Neuronal stem cell (in vitro differentiated cells): Measurements from ENCODE around the gene DVL3.

Experiments used
- DNase-seq: peaks from one replicate; pipeline ENCODE4 v3.0.0-alpha.2; 2013; ENCODE audit warnings: low spot score
- H2AFZ ChIP-seq: one replicate; pipeline ENCODE4 v1.6.1; 2013; ENCODE audit warnings: mild to moderate bottlenecking, low read length, inconsistent platforms
- H2AK5ac ChIP-seq: 2 replicates; pipeline ENCODE4 v1.6.1; 2013; ENCODE audit warnings: low read depth, mild to moderate bottlenecking, inconsistent platforms, low read length, moderate library complexity, mixed read lengths
- H2BK120ac ChIP-seq: 2 replicates; pipeline ENCODE4 v1.6.1; 2013; ENCODE audit warnings: low read depth, mild to moderate bottlenecking, inconsistent platforms, low read length, moderate library complexity, mixed read lengths
- H2BK12ac ChIP-seq: one replicate; pipeline ENCODE4 v1.6.1; 2013; ENCODE audit warnings: low read length, inconsistent platforms
- H2BK15ac ChIP-seq: 2 replicates; pipeline ENCODE4 v1.6.1; 2013; ENCODE audit warnings: mild to moderate bottlenecking, low read length, inconsistent platforms, mixed read lengths
- H2BK5ac ChIP-seq: one replicate; pipeline ENCODE4 v1.6.1; 2013; ENCODE audit warnings: inconsistent platforms, mild to moderate bottlenecking, low read length, moderate library complexity
- H3K14ac ChIP-seq: one replicate; pipeline ENCODE4 v1.6.1; 2013; ENCODE audit warnings: low read length, inconsistent platforms
- H3K18ac ChIP-seq: 2 replicates; pipeline ENCODE4 v1.6.1; 2013; ENCODE audit warnings: low read length, inconsistent platforms
- H3K23ac ChIP-seq: 2 replicates; pipeline ENCODE4 v1.6.1; 2013; ENCODE audit warnings: low read depth, mild to moderate bottlenecking, mixed read lengths, low read length, inconsistent platforms; ENCODE audit not compliant: poor library complexity
- H3K27ac ChIP-seq: replicated peaks from 3 replicates; pipeline ENCODE4 v1.5.1; 2013; ENCODE audit warnings: low read length, inconsistent platforms
- H3K27me3 ChIP-seq, 3 experiments: 2 replicates each; pipeline ENCODE4 v1.6.1; 2013; ENCODE audit warnings: low read length in 3 of 3, mild to moderate bottlenecking in 2 of 3, inconsistent platforms in 1 of 3, low read depth in 1 of 3, mixed read lengths in 1 of 3, moderate library complexity in 1 of 3; ENCODE audit not compliant: control insufficient read depth in 3 of 3, insufficient read depth in 3 of 3
- H3K36me3 ChIP-seq, 2 donors: replicated peaks in 1 of 2; 2 replicates each; pipeline ENCODE4 v1.6.1; 2013; ENCODE audit warnings: low read length in 2 of 2; ENCODE audit not compliant: control insufficient read depth in 2 of 2, insufficient read depth in 2 of 2
- H3K4ac ChIP-seq: 2 replicates; pipeline ENCODE4 v1.6.1; 2013; ENCODE audit warnings: inconsistent platforms, mild to moderate bottlenecking, low read length, moderate library complexity
- H3K4me1 ChIP-seq, 2 donors: 1 replicate in 1 of 2; 2 replicates in 1 of 2; pipeline ENCODE4 v1.6.1; 2013; ENCODE audit warnings: low read length in 2 of 2, low read depth in 1 of 2; ENCODE audit not compliant: control insufficient read depth in 2 of 2, insufficient read depth in 1 of 2
- H3K4me2 ChIP-seq: one replicate; pipeline ENCODE4 v1.6.1; 2013; ENCODE audit warnings: mild to moderate bottlenecking, low read length, inconsistent platforms; ENCODE audit not compliant: insufficient read depth, poor library complexity, severe bottlenecking
- H3K4me3 ChIP-seq, 2 donors: 2 replicates each; pipeline ENCODE4 v1.5.1; 2013; ENCODE audit warnings: low read length in 2 of 2, mild to moderate bottlenecking in 2 of 2, inconsistent platforms in 1 of 2, moderate library complexity in 1 of 2
- H3K79me1 ChIP-seq: one replicate; pipeline ENCODE4 v1.6.1; 2013; ENCODE audit warnings: low read depth, mild to moderate bottlenecking, inconsistent platforms, low read length, moderate library complexity
- H3K9ac ChIP-seq: one replicate; pipeline ENCODE4 v1.6.1; 2013; ENCODE audit warnings: mild to moderate bottlenecking, low read depth, low read length, inconsistent platforms; ENCODE audit not compliant: poor library complexity
- H3K9me3 ChIP-seq, 2 donors: replicated peaks in 1 of 2; 2 replicates each; pipeline versions ENCODE3 to v1.6.1; 2013; ENCODE audit warnings: low read length in 2 of 2, mild to moderate bottlenecking in 2 of 2, inconsistent platforms in 1 of 2, low read depth in 1 of 2, mixed read lengths in 1 of 2, moderate library complexity in 1 of 2; ENCODE audit not compliant: control insufficient read depth in 2 of 2, insufficient read depth in 1 of 2
- H4K8ac ChIP-seq: one replicate; pipeline ENCODE4 v1.6.1; 2013; ENCODE audit warnings: low read depth, mild to moderate bottlenecking, inconsistent platforms, low read length, moderate library complexity
- H4K91ac ChIP-seq: one replicate; pipeline ENCODE4 v1.6.1; 2013; ENCODE audit warnings: low read length, low read depth, mild to moderate bottlenecking, inconsistent platforms; ENCODE audit not compliant: poor library complexity
- whole genome bisulfite sequencing, 2 donors: extraction: QIAGEN DNeasy Blood & Tissue Kit; methylation state at CpG; one replicate each; pipeline ENCODE4 v1.1.7; 2013; ENCODE audit warnings: missing lambda C conversion rate in 2 of 2, mixed read lengths in 1 of 2; ENCODE audit not compliant: insufficient read length in 2 of 2, insufficient replicate concordance in 1 of 2; ENCODE audit errors: extremely low coverage in 2 of 2; 5-methylcytosine and 5-hydroxymethylcytosine counted together

Gene DVL3

DNA sequence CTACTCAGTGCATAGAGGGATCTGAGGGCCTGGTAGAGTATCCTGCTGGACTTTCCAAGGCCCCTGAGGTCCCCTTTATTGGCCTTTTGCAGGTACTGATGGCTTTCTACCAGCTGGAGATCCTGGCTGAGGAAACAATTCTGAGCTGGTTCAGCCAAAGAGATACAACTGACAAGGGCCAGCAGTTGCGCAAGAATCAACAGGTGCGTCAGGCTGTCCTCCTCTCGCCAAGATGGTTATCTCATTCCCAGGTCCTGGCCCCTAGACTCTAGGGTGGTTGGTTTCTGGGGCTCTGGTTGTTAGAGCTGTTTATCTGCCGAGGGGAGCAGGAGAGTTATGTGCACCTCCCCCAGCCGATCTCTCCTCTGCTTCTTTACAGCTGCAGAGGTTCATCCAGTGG lies 10.7 kb upstream of the DVL3 start:
- Histone ChIP-seq H2BK120ac (no peak overlapping the region), H2BK12ac (no peak overlapping the region), H3K23ac (no peak overlapping the region), H3K14ac (no peak overlapping the region), H3K4me3 (no peak overlapping the region), H3K4ac (no peak overlapping the region), H3K4me2 (no peak overlapping the region), H2AFZ (no peak overlapping the region), H3K27ac (no peak overlapping the region), H3K36me3 (peaks cover 44 to 69% of the 10 kb centered on the region in 2 donors), H2BK15ac (no peak overlapping the region), H3K4me1 (no peaks in the 10 kb centered on the region), H3K9ac (no peak overlapping the region), H2BK5ac (no peak overlapping the region), H3K27me3 (no peaks in the 10 kb centered on the region), H4K91ac (no peak overlapping the region), H3K79me1 (no peaks in the 10 kb centered on the region), H2AK5ac (no peak overlapping the region), H3K9me3 (no peaks in the 10 kb centered on the region), H3K18ac (no peak overlapping the region), H4K8ac (no peak overlapping the region)
- no CpG with 5 or more reads among the region's 5 CpGs for WGBS, 2 donors
- no peak for DNase-seq

DNA sequence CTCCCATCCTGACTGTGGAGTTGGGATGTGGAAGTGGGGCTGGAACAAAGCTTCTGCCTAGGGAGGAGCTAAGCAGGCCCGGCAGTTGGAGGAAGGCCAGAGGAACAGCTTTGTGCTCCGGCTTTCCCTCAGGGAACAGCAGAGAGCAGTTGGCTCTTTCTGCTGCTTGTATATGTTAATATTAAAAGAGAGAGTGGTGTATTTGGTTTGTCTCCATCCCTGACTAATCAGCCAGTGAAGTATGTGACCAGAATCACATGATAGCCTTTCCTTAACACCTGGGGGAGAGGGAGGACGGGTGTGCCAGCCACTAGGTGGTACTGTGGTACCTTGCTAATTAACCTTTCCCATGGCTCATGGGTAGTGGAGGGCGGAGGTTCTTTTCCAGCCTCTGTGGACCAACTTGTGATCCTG lies 10.1 kb upstream of the DVL3 start:
- Histone ChIP-seq H2BK12ac (no peak overlapping the region), H2BK5ac (no peak overlapping the region), H3K9ac (no peak overlapping the region), H3K14ac (no peak overlapping the region), H3K9me3 (no peaks in the 10 kb centered on the region), H3K27me3 (no peaks in the 10 kb centered on the region), H3K79me1 (no peaks in the 10 kb centered on the region), H3K4me2 (no peak overlapping the region), H3K27ac (no peak overlapping the region), H3K4me1 (no peaks in the 10 kb centered on the region), H4K8ac (no peak overlapping the region), H2AK5ac (no peak overlapping the region), H2AFZ (no peak overlapping the region), H3K36me3 (peaks cover 43 to 64% of the 10 kb centered on the region in 2 donors), H3K4ac (no peak overlapping the region), H3K23ac (no peak overlapping the region), H3K18ac (no peak overlapping the region), H2BK15ac (no peak overlapping the region), H4K91ac (no peak overlapping the region), H2BK120ac (no peak overlapping the region), H3K4me3 (no peak overlapping the region)
- WGBS, 2 donors, result no CpG with 5 or more reads among the region's 4 CpGs
- DNase-seq, result no peak

DNA sequence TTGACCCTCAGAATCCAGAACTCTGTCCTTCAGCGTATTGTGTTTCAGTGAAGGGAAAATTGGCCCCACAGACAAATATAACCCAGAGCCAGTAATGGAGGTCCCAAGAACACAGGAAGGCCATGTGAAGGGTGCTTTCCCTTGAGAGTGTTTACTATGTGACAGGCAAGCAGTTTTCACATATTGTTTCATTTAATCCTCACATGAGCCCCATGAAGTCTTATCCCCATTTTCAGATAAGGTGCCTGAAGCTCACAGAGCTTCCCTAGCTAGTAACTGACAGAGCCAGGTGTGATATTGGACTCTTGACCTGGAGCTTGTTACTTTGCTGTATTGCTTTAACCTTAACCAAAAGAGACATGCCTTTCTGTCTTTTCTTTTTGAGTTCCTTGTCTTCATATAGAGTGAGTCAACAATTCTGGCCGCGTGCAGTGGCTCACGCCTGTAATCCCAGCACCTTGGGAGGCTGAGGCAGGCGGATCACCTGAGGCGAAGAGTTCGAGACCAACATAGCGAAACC lies 9.4 kb upstream of the DVL3 start:
- no peak for DNase-seq
- Histone ChIP-seq H4K91ac (no peak overlapping the region), H3K4me3 (no peak overlapping the region)

DNA sequence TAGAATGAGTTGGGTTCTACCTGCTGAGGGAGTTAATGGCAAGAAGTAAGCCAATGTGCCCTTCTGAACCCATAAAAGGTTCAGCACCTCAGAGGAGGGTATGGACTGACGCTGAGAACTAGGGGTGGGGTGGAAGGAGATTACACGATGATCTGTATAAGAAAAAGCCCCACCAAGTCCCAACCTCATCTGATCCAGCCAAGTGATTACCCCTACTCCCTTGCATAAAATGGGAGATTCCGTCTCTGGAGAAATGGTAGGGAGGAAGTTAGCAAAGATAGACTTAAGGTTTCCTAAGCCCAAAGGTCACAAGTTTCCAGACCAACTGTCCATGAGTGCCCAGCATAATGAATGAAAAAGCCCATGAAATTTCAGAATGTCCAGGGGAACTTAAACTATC lies 7.1 kb upstream of the DVL3 start:
- Histone ChIP-seq H3K4ac (no peak overlapping the region), H3K4me1 (no peaks in the 10 kb centered on the region), H3K9me3 (no peaks in the 10 kb centered on the region), H3K4me2 (no peak overlapping the region), H3K14ac (no peak overlapping the region), H2AK5ac (no peak overlapping the region), H3K18ac (no peak overlapping the region), H2BK15ac (no peak overlapping the region), H2BK12ac (no peak overlapping the region), H3K4me3 (no peak overlapping the region), H4K8ac (no peak overlapping the region), H2BK120ac (no peak overlapping the region), H3K79me1 (no peaks in the 10 kb centered on the region), H4K91ac (no peak overlapping the region), H2BK5ac (no peak overlapping the region), H3K36me3 (peaks cover 17 to 35% of the 10 kb centered on the region in 2 donors), H3K23ac (no peak overlapping the region), H3K27me3 (no peaks in the 10 kb centered on the region), H2AFZ (no peak overlapping the region), H3K9ac (no peak overlapping the region), H3K27ac (no peak overlapping the region)
- no CpG with 5 or more reads among the region's 3 CpGs for WGBS, 2 donors
- DNase-seq, result no peak

More for the DNA sequence above, 9.4 kb upstream of the DVL3 start:
- H3K9ac ChIP-seq, result no peak overlapping the region
- no peaks in the 10 kb centered on the region for H3K4me1 ChIP-seq
- no peaks in the 10 kb centered on the region for H3K9me3 ChIP-seq
- peaks cover 37 to 57% of the 10 kb centered on the region in 2 donors for H3K36me3 ChIP-seq
- no peak overlapping the region for H3K23ac ChIP-seq
- no peak overlapping the region for H2BK120ac ChIP-seq
- no peak overlapping the region for H2BK15ac ChIP-seq
- no peak overlapping the region for H2AK5ac ChIP-seq
- no peak overlapping the region for H2AFZ ChIP-seq
- H3K4me2 ChIP-seq, result no peak overlapping the region
- H3K27ac ChIP-seq, result no peak overlapping the region
- no peak overlapping the region for H3K4ac ChIP-seq
- no peak overlapping the region for H2BK5ac ChIP-seq
- H3K79me1 ChIP-seq, result no peaks in the 10 kb centered on the region
- no peak overlapping the region for H4K8ac ChIP-seq
- no peak overlapping the region for H2BK12ac ChIP-seq
- H3K18ac ChIP-seq, result no peak overlapping the region
- no CpG with 5 or more reads among the region's 8 CpGs for WGBS, 2 donors
- no peak overlapping the region for H3K14ac ChIP-seq
- H3K27me3 ChIP-seq, result no peaks in the 10 kb centered on the region
